ENCODE measurements around the gene FBXO10.

Gene FBXO10

GRCh38 chr9:37465249-37466036, 110.7 kb downstream of the FBXO10 start, which contains the start of gene ZBTB5:
ZBTB5 (minus strand) TSS chr9:37465450; CDS start chr9:37442551, 22,899 bp downstream.
- H3K4me3 ChIP-seq (ENCODE audit: insufficient read depth in 1 of 2, low read depth in 1 of 2, low read length in 2 of 2) = peak within 1 kb of the TSS; percentile 79 to 98
- H3K18ac ChIP-seq (ENCODE audit: low read depth in 1 of 2, low read length in 2 of 2) = peak within 1 kb of the TSS; percentile 87 to 99

GRCh38 chr9:37464426-37465248, 111.5 kb downstream of the FBXO10 start:
- Histone ChIP-seq H2AK5ac (ENCODE audit: low read length, severe bottlenecking) (no peak overlapping the region), H3K27ac (ENCODE audit: low read length, poor library complexity, severe bottlenecking) (peak overlapping the region; percentile 95), H3K14ac (ENCODE audit: low read length in 2 of 2) (peak overlapping the region in 1 of 2 experiments; percentile 100), H3K9ac (ENCODE audit: low read length) (peak overlapping the region; percentile 99), H2BK120ac (ENCODE audit: low read depth, low read length) (peak overlapping the region; percentile 69), H2BK12ac (ENCODE audit: low read length in 2 of 2) (peak overlapping the region in 1 of 2 experiments; percentile 89), H3K27me3 (ENCODE audit: control insufficient read depth in 1 of 2, insufficient read depth in 1 of 2, low read length in 2 of 2) (no peaks in the 10 kb centered on the region), H2BK5ac (ENCODE audit: low read depth, low read length, poor library complexity, severe bottlenecking) (peak overlapping the region; percentile 94), H3K36me3 (ENCODE audit: control insufficient read depth in 1 of 2, insufficient read depth in 2 of 2, low read depth in 1 of 2, low read length in 2 of 2) (peaks cover 0 to 4% of the 10 kb centered on the region in 2 experiments), H3K79me1 (replicated peaks; ENCODE audit: low read length, poor library complexity, severe bottlenecking) (peaks cover 4% of the 10 kb centered on the region), H3K23ac (ENCODE audit: low read length in 2 of 2) (peak overlapping the region in 1 of 2 experiments; percentile 98), H3K4me3 (ENCODE audit: insufficient read depth in 1 of 2, low read depth in 1 of 2, low read length in 2 of 2) (peak overlapping the region; percentile 79 to 98), H3K4me2 (ENCODE audit: low read length, poor library complexity, severe bottlenecking) (peak overlapping the region; percentile 87), H3K4me1 (ENCODE audit: control insufficient read depth, insufficient read depth, low read depth, low read length) (peaks cover 7% of the 10 kb centered on the region), H3K9me3 (ENCODE audit: control insufficient read depth, low read length) (no peaks in the 10 kb centered on the region), H2AFZ (ENCODE audit: low read depth, low read length) (peak overlapping the region; percentile 96), H2BK15ac (ENCODE audit: low read depth, poor library complexity, severe bottlenecking) (peak overlapping the region; percentile 90), H4K8ac (ENCODE audit: low read length) (peak overlapping the region; percentile 83), H3K4ac (ENCODE audit: low read depth in 1 of 2, low read length in 2 of 2) (peak overlapping the region; percentile 49 to 96), H3K18ac (ENCODE audit: low read depth in 1 of 2, low read length in 2 of 2) (peak overlapping the region; percentile 87 to 99), H4K91ac (ENCODE audit: low read length) (peak overlapping the region; percentile 53)
- WGBS = under 1% methylated on average over 44 of the region's 47 CpGs
- peak; percentile 90 for DNase-seq

More at GRCh38 chr9:37465249-37466036, 110.7 kb downstream of the FBXO10 start, which contains the start of gene ZBTB5:
- DNase-seq = peak; percentile 100
- WGBS = 0% methylated on average over 44 of the region's 52 CpGs
- H3K36me3 ChIP-seq (ENCODE audit: control insufficient read depth in 1 of 2, insufficient read depth in 2 of 2, low read depth in 1 of 2, low read length in 2 of 2) = no peaks in the 10 kb centered on the region
- H2BK15ac ChIP-seq (ENCODE audit: low read depth, poor library complexity, severe bottlenecking) = peak within 1 kb of the TSS; percentile 90
- H3K23ac ChIP-seq (ENCODE audit: low read length in 2 of 2) = peak within 1 kb of the TSS in 1 of 2 experiments; percentile 98
- H2BK12ac ChIP-seq (ENCODE audit: low read length in 2 of 2) = peak within 1 kb of the TSS in 1 of 2 experiments; percentile 89
- peaks cover 1% of the 10 kb centered on the region for H3K79me1 ChIP-seq (replicated peaks; ENCODE audit: low read length, poor library complexity, severe bottlenecking)
- H4K91ac ChIP-seq (ENCODE audit: low read length) = peak within 1 kb of the TSS; percentile 53
- peak within 1 kb of the TSS; percentile 96 for H2AFZ ChIP-seq (ENCODE audit: low read depth, low read length)
- peak within 1 kb of the TSS; percentile 98 for H3K27ac ChIP-seq (ENCODE audit: low read length, poor library complexity, severe bottlenecking)
- H3K9me3 ChIP-seq (ENCODE audit: control insufficient read depth, low read length) = no peaks in the 10 kb centered on the region
- H4K8ac ChIP-seq (ENCODE audit: low read length) = peak within 1 kb of the TSS; percentile 83
- H2AK5ac ChIP-seq (ENCODE audit: low read length, severe bottlenecking) = peak within 1 kb of the TSS; percentile 53
- H3K4me2 ChIP-seq (ENCODE audit: low read length, poor library complexity, severe bottlenecking) = peak within 1 kb of the TSS; percentile 95
- H2BK120ac ChIP-seq (ENCODE audit: low read depth, low read length) = peak within 1 kb of the TSS; percentile 69
- H3K14ac ChIP-seq (ENCODE audit: low read length in 2 of 2) = peak within 1 kb of the TSS in 1 of 2 experiments; percentile 100
- no peaks in the 10 kb centered on the region for H3K27me3 ChIP-seq (ENCODE audit: control insufficient read depth in 1 of 2, insufficient read depth in 1 of 2, low read length in 2 of 2)
- H3K9ac ChIP-seq (ENCODE audit: low read length) = peak within 1 kb of the TSS; percentile 99
- peak within 1 kb of the TSS; percentile 94 for H2BK5ac ChIP-seq (ENCODE audit: low read depth, low read length, poor library complexity, severe bottlenecking)
- peak within 1 kb of the TSS; percentile 63 to 96 for H3K4ac ChIP-seq (ENCODE audit: low read depth in 1 of 2, low read length in 2 of 2)
- H3K4me1 ChIP-seq (ENCODE audit: control insufficient read depth, insufficient read depth, low read depth, low read length) = peaks cover 7% of the 10 kb centered on the region

- Histone ChIP-seq H2AK5ac (ENCODE audit: low read length, severe bottlenecking) (no peak overlapping the region), H3K36me3 (ENCODE audit: control insufficient read depth in 1 of 2, insufficient read depth in 2 of 2, low read depth in 1 of 2, low read length in 2 of 2) (peaks cover 0 to 4% of the 10 kb centered on the region in 2 experiments), H4K8ac (ENCODE audit: low read length) (no peak overlapping the region), H3K14ac (ENCODE audit: low read length in 2 of 2) (no peak overlapping the region), H3K27ac (ENCODE audit: low read length, poor library complexity, severe bottlenecking) (no peak overlapping the region), H3K79me1 (replicated peaks; ENCODE audit: low read length, poor library complexity, severe bottlenecking) (peaks cover 4% of the 10 kb centered on the region), H2BK12ac (ENCODE audit: low read length in 2 of 2) (no peak overlapping the region), H3K23ac (ENCODE audit: low read length in 2 of 2) (no peak overlapping the region), H3K4ac (ENCODE audit: low read depth in 1 of 2, low read length in 2 of 2) (no peak overlapping the region), H2AFZ (ENCODE audit: low read depth, low read length) (no peak overlapping the region), H3K9me3 (ENCODE audit: control insufficient read depth, low read length) (no peaks in the 10 kb centered on the region), H3K18ac (ENCODE audit: low read depth in 1 of 2, low read length in 2 of 2) (no peak overlapping the region), H2BK120ac (ENCODE audit: low read depth, low read length) (no peak overlapping the region), H3K9ac (ENCODE audit: low read length) (peak overlapping the region; percentile 99), H2BK5ac (ENCODE audit: low read depth, low read length, poor library complexity, severe bottlenecking) (no peak overlapping the region), H2BK15ac (ENCODE audit: low read depth, poor library complexity, severe bottlenecking) (no peak overlapping the region), H3K4me1 (ENCODE audit: control insufficient read depth, insufficient read depth, low read depth, low read length) (peaks cover 7% of the 10 kb centered on the region), H3K27me3 (ENCODE audit: control insufficient read depth in 1 of 2, insufficient read depth in 1 of 2, low read length in 2 of 2) (no peaks in the 10 kb centered on the region), H3K4me3 (ENCODE audit: insufficient read depth in 1 of 2, low read depth in 1 of 2, low read length in 2 of 2) (peak overlapping the region in 1 of 2 experiments; percentile 98), H4K91ac (ENCODE audit: low read length) (no peak overlapping the region), H3K4me2 (ENCODE audit: low read length, poor library complexity, severe bottlenecking) (peak overlapping the region; percentile 86)
- DNase-seq = peak; percentile 32
- 33% methylated on average over 2 of the region's 3 CpGs for WGBS
These were observed 112.2 kb downstream of the FBXO10 start for GRCh38 chr9:37464006-37464405.

All from mesenchymal stem cell (in vitro differentiated cells and primary cell).